B cell (primary cell): ENCODE measurements around the gene ATIC.

Experiments
- CTCF ChIP-seq: fragments of 200-600 bp; IDR thresholded peaks from one replicate; pipeline ENCODE4 v1.8.0; 2022; ENCODE audit warnings: antibody characterized with exemption, mild to moderate bottlenecking
- EZH2 ChIP-seq: IDR thresholded peaks from 2 replicates; pipeline ENCODE4 v1.6.1; 2012; ENCODE audit warnings: borderline replicate concordance, low read depth, mild to moderate bottlenecking, moderate library complexity, low read length; ENCODE audit not compliant: insufficient read depth, poor library complexity, severe bottlenecking

- TF ChIP-seq CTCF (no peak), EZH2 (no peak)
Observed at GRCh38 chr2:215320679-215321078, 8.8 kb downstream of the ATIC start.
